RWPE1 (cell line): ENCODE measurements around the gene EPHB1.

ENCODE experiments used
- CTCF ChIA-PET: fragments of 350-600 bp; sonication (Branson Sonifier 250); formaldehyde crosslinking; extraction: SDS; loops from one replicate; lab custom pipeline; 2021; lab: Yijun Ruan, JAX
- POLR2A ChIA-PET: fragments of 400-600 bp; formaldehyde crosslinking; extraction: SDS; loops from one replicate; lab custom pipeline; 2020; ENCODE audit warnings: antibody characterized with exemption; ENCODE audit not compliant: low non-redundant PET; lab: Yijun Ruan, JAX
- DNase-seq: peaks from one replicate; pipeline ENCODE4 v3.0.0; 2012; ENCODE audit warnings: low spot score
- H3K27ac ChIP-seq: fragments of 450-650 bp; 2 replicates; pipeline ENCODE4 v1.5.1; 2017
- TF ChIP-seq, protein P1 (sequence below): fragments of 450-650 bp; conservative IDR thresholded peaks from 2 replicates; pipeline ENCODE4 v1.5.1; 2017; ENCODE audit warnings: low read depth, mild to moderate bottlenecking

EPHB1 gene

DNA sequence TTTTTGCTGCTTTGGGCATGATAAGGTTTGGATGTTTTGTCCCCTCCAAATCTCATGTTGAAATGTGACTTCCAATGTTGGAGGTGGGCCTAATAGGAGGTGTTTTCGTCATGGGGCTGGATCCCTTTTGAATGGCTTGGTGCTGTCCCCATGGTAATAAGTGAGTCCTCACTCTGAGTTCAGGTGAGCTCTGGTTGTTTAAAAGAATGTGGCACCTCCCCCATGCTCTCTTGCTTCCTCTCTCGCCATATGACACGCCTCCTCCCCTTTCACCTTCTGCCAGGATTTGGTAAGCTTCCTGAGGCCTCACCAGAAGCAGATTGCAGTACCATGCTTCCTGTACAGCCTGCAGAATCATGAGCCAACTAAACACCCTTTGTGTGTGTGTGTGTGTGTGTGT lies 255.5 kb downstream of the EPHB1 start:
- TF ChIP-seq, protein P1, sequence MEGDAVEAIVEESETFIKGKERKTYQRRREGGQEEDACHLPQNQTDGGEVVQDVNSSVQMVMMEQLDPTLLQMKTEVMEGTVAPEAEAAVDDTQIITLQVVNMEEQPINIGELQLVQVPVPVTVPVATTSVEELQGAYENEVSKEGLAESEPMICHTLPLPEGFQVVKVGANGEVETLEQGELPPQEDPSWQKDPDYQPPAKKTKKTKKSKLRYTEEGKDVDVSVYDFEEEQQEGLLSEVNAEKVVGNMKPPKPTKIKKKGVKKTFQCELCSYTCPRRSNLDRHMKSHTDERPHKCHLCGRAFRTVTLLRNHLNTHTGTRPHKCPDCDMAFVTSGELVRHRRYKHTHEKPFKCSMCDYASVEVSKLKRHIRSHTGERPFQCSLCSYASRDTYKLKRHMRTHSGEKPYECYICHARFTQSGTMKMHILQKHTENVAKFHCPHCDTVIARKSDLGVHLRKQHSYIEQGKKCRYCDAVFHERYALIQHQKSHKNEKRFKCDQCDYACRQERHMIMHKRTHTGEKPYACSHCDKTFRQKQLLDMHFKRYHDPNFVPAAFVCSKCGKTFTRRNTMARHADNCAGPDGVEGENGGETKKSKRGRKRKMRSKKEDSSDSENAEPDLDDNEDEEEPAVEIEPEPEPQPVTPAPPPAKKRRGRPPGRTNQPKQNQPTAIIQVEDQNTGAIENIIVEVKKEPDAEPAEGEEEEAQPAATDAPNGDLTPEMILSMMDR, result no peak
- no peak overlapping the region for H3K27ac ChIP-seq
- POLR2A ChIA-PET, result no interaction called here
- CTCF ChIA-PET, result interaction anchor here (0.6 kb wide), 1 partner anchor 256 kb away, joined by 3 read pairs; no protein-coding TSS in a partner anchor
- no peak for DNase-seq

DNA sequence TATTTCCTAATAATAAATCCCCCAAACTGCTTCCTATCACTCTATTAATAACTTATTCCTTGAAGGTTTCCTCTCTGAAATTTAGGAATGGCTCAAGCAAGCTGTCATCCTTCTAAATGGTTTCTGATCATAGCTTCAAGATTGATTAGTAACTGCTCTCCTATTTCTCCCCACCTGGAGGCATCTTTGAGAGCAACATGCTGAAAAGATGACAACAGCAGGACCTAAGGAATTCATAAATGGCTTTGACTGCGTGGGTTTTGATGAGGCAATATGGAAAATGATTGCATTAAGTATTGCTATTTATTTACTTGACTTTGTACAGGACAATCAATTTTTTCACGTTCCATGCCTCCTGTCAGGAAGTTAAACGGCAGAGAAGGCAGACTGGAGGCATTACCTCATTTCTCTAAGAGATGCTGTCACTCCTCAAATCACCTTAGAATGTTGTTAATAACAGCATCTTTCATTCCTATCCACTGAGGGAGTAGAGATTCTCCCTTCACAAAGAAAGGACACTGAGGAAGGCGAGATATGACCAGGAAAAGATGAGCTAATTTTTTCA lies 256.4 kb downstream of the EPHB1 start:
- ChIA-PET POLR2A (no interaction called here), CTCF (interaction anchor here (0.6 to 0.7 kb wide), 2 partner anchors 274 to 353 kb away, joined by 3 to 4 read pairs; no protein-coding TSS in a partner anchor)
- no peak overlapping the region for H3K27ac ChIP-seq
- TF ChIP-seq, protein P1, result no peak
- no peak for DNase-seq

GRCh38 chr3:135055449-135055848 lies 260.4 kb downstream of the EPHB1 start:
- CTCF ChIA-PET, result interaction anchor here (0.6 to 0.7 kb wide), 2 partner anchors 71 to 401 kb away, joined by 3 read pairs; no protein-coding TSS in a partner anchor
- POLR2A ChIA-PET, result no interaction called here
- no peak for DNase-seq
- no peak overlapping the region for H3K27ac ChIP-seq
- TF ChIP-seq, protein P1, result no peak

DNA sequence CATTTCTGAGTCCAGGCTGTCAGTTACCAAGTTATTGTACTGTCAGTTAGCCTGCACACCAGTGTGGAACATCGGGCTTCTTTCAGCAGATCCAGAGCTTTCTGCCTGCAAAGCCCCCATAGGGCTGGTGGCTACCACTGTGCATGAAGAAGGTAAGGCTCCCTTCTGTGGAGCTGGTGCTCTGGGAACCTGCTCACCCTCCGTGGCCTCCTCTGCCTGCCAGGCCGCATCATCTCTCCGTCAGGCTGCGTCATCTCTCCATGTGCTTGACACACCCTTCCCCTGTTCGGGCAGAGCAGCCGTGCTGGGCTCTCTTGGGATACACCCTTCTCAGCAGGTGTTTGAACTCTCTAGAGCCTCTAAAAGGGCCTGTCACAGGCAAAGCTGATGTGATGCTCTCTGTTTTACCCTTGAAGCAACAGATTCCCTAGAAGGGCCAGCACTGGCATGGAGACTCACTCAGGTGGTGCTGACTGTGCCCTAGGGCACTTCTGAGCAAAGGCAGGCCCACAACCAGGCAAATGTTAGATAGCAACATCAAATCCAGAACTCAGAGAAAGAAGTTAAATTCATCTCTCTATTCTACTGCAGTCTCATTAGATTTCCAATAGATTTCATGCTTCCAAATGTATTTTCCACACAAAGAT lies 261.1 kb downstream of the EPHB1 start:
- ChIA-PET CTCF (interaction anchor here (0.6 kb wide), 1 partner anchor 72 kb away, joined by 3 read pairs; no protein-coding TSS in a partner anchor), POLR2A (no interaction called here)
- no peak overlapping the region for H3K27ac ChIP-seq
- DNase-seq, result no peak
- TF ChIP-seq, protein P1, result no peak

DNA sequence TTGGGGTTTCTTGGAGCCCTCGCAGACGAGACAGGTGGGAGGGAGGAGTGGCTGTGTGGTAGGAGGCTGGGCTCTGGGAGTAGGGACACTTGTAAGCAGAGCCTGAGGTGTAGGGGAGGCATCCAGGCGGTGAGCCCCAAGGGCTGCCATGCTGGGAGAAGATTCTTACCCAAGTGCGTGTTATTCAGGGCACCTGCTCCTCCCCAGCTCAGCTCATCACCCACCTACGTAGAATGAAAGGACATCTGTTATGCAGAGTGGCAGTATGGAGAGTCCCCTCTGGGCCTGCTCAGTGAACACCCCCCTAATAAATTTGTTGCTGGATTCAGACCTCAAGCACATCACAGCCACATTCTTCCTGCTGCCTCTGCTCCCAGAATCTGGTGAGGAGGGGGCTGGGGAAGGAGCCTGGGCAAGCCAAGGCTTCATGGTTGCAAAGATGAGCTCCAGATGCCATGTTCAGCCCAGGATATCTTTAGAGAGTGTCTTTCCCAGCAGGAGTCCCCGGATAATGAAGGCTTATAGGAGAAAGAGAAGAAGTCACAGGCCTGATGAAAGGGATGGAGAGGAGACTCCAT lies 261.8 kb downstream of the EPHB1 start:
- POLR2A ChIA-PET, result no interaction called here
- DNase-seq, result no peak
- H3K27ac ChIP-seq, result no peak overlapping the region
- TF ChIP-seq, protein P1, result no peak
- CTCF ChIA-PET, result no interaction called here

DNA sequence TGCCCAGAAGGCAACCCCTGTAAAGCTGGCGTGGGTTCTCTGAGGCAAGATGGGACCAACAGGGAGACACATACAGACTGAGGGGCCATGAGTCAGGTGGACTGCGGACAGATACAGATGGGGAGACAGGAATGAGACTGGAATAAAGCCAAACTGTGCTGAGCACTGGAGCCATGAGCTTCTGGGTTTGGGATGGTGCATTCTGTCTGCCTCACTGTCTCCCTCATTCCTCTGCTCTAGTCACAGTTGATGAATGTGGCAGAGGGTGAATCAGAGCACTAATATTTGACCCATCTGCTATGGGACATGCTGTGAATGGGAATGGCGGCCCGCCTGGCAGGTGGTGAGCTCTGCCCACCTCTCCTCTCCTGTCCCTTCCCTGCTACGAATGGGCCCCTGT lies 262.9 kb downstream of the EPHB1 start:
- TF ChIP-seq, protein P1, result no peak
- DNase-seq, result no peak
- ChIA-PET POLR2A (no interaction called here), CTCF (no interaction called here)
- no peak overlapping the region for H3K27ac ChIP-seq
